ENCODE results near the gene MACROD1.

GRCh38 chr11:64164392-64165312 is 1.3 kb downstream of the MACROD1 start:
- TF ChIP-seq POLR2A (IDR thresholded peaks at IDR 0.05; ENCODE audit: low read depth) = no peak
- TF ChIP-seq CTCF (IDR thresholded peaks at IDR 0.05) = no peak
- no peak for TF ChIP-seq POLR2AphosphoS5 (IDR thresholded peaks at IDR 0.05)

Measured in esophagus muscularis mucosa (tissue), 3 donors.